ENCODE results near the gene DHRS7B.

DNA sequence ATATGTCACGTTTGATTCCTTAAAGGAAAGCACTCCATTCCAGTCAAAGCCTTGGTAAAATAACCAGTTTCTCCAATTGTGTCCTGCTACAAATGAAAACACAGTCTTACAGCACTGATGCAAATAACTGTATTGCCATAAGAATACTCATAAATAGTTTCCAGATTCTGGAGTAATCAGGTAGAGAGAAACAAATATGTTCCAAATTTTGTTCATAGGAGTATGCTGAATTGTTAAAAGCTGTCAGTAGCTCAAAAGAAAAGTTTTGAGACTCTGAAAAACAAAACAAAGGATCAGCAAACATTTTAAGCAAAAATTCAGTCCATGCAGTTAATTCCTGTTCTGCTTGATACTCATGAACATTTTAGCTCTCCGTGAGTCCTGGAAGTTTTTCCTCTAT lies 7.8 kb downstream of the DHRS7B start:
- TF ChIP-seq, protein P1, sequence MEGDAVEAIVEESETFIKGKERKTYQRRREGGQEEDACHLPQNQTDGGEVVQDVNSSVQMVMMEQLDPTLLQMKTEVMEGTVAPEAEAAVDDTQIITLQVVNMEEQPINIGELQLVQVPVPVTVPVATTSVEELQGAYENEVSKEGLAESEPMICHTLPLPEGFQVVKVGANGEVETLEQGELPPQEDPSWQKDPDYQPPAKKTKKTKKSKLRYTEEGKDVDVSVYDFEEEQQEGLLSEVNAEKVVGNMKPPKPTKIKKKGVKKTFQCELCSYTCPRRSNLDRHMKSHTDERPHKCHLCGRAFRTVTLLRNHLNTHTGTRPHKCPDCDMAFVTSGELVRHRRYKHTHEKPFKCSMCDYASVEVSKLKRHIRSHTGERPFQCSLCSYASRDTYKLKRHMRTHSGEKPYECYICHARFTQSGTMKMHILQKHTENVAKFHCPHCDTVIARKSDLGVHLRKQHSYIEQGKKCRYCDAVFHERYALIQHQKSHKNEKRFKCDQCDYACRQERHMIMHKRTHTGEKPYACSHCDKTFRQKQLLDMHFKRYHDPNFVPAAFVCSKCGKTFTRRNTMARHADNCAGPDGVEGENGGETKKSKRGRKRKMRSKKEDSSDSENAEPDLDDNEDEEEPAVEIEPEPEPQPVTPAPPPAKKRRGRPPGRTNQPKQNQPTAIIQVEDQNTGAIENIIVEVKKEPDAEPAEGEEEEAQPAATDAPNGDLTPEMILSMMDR (IDR thresholded peaks at IDR 0.05): no peak
- TF ChIP-seq EP300 (IDR thresholded peaks at IDR 0.05): no peak

Measured in esophagus muscularis mucosa (tissue), 3 donors.